Activated CD8-positive, alpha-beta memory T cell treated with anti-CD3 and anti-CD28 coated beads for 24 hours (primary cell): ENCODE data around the gene SELENON.

Experiments used
- DNase-seq: peaks from one replicate; pipeline ENCODE4 v3.0.0-alpha.2; 2020

The SELENON gene

DNA sequence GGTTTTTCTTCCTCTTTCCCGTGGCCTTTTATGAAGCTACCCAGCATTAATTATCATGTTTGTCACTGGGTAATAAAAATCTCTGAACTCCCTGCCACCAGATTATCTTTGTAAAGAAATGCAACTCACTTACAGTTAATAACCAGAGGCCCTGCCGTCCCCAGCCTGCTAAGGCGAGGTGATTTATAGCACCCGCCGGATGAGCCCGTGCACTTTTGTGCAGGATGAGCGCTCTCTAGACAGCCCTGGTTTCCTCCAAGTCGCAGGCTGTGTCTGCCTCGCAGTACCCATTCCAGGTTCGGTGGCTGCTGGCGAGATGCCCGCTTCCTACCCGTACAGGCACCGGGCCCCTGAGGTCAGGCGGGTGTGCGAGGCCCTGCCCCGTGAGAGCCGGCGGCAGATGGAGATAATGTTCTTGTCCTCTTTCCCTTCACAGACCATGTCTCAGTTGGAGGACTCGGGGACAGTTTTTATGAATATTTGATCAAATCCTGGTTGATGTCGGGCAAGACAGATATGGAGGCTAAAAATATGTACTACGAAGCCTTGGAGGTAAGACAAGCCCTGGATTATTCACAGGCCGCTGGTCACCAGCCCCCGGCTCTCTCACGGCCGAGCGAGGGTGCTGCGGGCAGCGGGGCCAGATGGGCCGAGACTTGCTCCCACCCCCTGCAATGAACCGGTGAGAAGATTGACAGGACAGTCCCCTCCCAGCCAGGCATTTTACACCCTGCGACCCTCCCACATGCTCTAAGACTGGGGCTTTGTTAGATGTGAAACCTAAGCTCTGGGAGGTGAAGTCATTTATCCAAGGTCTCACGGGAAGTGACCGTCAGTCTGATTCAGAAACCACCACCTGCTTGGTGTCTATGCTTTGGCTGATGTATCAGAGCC is 28.5 kb upstream of the SELENON start:
- no peak for DNase-seq

- DNase-seq, result no peak
These were observed 27.8 kb upstream of the SELENON start for GRCh38 chr1:25772164-25772563.

DNA sequence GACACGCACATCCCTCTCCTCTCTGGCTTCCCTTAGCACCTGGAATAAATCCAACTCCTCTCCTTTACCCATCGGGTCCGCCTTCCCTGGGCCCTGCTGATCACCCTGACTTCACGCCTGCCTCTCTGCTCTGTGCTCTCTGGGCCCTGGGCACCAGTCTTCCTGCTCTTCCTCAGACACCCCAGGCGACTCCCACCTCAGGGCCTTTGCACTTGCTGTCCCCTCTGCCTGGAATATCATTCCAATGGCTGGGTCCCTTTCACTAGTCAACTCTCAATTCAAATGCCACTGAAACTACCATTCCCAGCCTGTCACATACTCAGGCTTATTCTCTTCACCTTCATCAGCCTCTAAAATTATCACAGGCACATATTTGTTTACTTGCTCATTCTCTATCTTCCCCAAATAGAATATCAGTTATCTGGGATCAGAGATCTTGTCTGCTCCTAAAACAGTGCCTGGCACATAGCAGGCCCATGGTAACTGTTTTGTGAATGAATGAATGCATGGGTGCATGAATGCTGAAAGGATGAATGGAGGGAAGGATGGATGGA is 27.2 kb upstream of the SELENON start:
- DNase-seq, result no peak

- DNase-seq, result no peak
These were observed 26.4 kb upstream of the SELENON start for GRCh38 chr1:25773441-25774125.

DNA sequence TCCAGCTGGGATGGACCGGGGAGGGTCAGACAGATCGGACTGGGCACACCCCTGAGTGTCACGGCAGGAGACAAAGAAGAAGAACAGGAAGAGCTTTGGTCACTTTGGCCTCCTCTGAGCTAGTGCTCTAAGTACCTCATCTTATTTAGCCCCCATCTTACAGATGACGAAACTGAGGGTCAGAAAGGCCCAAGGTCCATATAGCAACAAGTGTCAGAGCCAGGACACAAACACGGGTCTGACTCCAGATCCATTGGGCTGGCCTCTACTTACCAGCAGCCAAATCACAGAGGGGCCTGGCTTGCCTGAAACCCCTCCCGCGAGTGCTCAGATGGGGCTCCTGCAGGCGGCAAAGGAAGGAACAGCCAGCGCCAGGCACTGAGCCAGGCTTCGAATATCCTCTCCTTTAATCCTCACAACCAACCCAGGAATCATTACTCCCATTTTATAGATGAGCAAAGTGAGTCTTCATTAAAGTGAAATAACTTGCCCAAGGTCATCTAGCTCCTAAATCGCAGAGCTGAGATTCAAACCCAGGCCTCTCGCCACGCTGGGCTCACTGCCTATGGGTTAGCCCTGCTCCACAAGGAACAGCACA is 25.7 kb upstream of the SELENON start:
- no peak for DNase-seq

GRCh38 chr1:25774921-25775771 is 24.8 kb upstream of the SELENON start:
- DNase-seq, result peak; percentile 87

- DNase-seq, result no peak
These were observed 20.6 kb upstream of the SELENON start for GRCh38 chr1:25779388-25779787.

DNA sequence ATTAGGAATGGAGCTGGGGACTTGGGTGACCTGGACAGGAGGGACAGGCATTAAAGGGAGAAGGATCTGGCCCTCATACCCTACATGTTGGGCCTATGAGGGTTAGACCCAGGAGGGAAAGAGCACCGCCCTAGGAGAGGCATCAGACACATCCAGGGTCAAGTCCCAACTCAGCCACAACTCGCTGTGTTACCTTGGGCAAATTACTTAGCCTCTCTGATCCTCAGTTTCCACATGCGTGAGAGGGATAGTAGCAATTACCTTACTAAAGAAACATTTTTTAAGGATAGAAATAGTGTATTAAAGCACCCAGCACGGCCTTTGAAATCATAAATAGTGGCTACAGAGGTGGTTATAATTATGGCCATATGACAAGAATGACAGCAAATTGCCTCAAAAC is 20.1 kb upstream of the SELENON start:
- DNase-seq, result no peak

DNA sequence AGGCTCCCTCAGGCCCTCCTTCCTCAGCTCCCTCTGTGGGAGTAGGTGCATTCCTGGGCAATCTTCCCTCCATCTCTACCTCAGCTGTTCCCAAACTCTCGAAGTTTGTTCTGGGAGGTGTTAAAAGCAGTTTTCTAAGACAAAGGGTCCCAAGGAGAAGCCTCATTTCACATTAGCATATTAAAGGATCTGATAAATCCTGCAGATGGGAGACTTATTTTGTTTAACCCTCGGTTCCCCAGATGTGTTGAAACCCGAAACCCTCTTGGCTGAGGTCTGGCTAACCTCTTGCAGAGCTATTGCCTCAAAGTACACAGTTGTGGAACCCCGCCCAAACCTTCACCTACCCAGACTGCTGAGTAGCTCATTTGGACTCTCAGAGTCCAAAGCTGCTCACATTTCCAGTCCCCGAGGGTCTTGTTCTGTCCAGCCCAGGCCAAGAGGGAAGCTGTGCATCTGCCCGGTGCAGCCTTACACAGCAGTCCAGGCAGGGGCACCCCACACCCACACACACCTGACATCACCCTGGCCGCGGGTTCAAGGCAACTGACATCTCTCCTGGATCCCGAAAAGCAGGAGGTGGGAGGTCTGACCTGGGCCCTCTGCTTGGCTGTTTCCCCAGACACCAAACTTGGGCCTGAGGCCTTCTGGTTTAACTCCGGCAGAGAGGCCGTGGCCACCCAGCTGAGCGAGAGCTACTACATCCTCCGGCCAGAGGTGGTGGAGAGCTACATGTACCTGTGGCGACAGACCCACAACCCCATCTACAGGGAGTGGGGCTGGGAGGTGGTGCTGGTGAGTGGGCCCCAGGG is 19.5 kb upstream of the SELENON start:
- DNase-seq, result no peak

DNA sequence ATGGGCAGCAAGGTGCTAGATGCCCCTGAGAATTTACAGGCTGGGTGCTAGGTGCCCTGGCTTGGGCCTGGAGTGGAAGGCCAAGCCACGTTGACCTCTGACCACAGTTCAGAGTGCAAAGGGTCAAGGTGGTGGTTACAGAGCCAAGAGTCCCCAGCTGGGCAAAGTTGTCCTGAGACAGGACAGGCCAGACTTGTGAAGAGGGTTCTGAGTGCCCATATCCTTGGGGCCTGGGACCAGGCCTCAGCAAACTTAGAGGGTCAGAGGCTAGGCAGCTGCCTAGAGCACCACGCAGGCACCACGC is 18.9 kb upstream of the SELENON start:
- no peak for DNase-seq

DNA sequence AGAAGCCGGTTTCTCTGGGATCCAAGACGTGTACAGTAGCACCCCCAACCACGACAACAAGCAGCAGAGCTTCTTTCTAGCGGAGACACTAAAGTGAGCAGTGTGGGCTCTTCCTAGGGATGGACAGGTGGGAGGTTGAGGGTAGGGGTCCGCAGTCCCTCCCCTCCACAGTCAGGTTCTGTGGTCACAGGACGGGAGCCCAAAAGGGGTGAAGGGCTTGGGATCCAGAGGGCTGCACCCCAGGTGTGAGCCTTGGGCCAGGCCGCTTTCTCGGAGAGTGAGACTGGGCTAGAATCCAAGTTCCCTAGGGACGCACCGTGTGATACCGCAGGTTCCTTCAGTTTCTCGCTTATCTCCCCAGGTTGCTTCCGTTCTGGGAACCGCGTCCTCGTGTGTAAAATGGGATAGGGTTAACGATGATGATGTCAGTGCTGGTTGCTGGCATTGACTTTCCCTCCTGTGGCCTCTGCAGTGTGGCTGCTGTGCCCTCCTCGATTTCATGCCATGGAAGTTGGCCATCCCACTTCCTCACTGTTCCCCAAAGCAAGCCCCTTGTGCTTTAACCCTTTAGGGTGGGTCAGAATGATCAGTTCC is 17.3 kb upstream of the SELENON start:
- DNase-seq, result no peak

DNA sequence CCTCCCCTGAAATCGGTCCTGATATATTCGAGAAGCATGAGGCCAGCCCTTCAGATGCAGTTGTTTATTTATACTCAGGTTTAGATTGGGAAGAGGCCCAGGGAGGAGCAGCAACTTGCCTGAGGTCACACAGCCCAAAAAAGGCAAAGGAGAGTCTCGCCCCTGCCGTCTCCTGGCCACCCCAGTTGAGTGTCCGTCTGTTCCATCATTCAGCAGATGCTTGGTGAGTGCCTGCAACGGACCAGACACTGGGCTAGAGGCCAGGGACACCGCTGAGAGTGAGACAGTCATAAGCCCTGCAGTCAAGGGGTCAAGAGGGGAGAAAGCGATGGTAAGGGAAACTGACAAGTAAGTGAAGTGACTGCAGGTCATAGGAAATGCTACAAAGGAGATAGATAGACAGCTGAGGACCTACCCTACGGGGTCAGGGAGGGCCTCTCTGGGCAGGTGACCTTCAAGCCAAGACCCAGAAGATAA is 15.4 kb upstream of the SELENON start:
- DNase-seq, result no peak

- DNase-seq, result no peak
These were observed 14.5 kb upstream of the SELENON start for GRCh38 chr1:25785333-25786067.

- no peak for DNase-seq
These were observed 12.9 kb upstream of the SELENON start for GRCh38 chr1:25786887-25787759.

- no peak for DNase-seq
These were observed 12.2 kb upstream of the SELENON start for GRCh38 chr1:25787760-25788166.

- no peak for DNase-seq
These were observed 9.5 kb upstream of the SELENON start for GRCh38 chr1:25790472-25790871.

DNA sequence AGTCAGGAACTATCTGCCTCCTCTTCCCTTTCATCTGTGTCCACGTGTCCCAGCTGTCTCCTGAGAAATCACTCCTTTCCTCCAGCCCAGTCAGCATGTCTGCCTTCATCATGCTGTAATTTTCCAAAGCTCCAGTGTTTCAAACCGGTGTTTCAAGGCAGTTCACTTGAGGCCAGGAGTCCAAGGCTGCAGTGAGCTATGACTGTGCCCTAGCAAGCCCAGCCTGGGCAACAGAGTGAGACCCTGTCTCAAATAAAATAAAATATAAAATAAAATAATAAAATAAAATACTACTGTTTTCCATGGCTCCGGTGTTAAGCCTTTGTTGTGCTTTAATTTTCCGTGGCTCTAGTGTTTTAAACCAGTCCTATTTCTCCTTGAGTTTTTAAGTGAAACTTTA is 7.9 kb upstream of the SELENON start:
- no peak for DNase-seq

DNA sequence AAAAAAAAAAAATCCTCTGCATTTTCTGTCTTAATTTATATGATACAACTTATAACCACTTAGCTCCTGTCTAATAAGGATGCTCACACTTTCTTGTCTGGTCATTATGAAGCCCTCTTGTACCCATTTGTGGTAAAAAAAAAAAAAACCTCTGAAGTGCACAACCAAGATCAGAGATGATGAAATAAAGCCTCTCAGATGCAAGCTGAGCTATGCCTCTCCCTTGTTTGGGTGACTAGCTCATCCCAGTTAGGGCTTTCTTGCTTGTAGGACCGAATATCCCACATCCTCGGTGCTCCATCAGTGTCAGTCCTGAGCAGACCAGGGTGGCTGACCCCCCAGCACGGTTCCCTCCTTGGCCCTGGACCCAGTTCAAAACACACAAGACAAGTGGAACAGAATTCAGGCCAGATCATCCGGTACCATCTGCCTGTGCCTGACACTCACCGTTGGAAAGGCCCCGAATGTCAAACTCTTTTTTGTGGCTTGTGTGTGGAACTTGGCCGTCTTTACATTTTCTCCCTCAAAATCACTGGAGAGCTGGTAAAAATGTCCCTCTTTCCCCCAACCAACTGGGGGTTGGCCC is 6.3 kb upstream of the SELENON start:
- DNase-seq, result no peak

- DNase-seq, result no peak
These were observed 5.7 kb upstream of the SELENON start for GRCh38 chr1:25794325-25794724.
